HG02840 (cell line): ENCODE data around the gene NTF3.

ENCODE experiments used
- ATAC-seq: cut with Tn5 transposase; IDR thresholded peaks from one replicate; pipeline ENCODE4 v1.9.1; 2021; ENCODE audit warnings: mild to moderate bottlenecking, moderate library complexity, moderate number of reproducible peaks; ENCODE audit not compliant: unreplicated experiment, low FRiP score

The NTF3 gene

DNA sequence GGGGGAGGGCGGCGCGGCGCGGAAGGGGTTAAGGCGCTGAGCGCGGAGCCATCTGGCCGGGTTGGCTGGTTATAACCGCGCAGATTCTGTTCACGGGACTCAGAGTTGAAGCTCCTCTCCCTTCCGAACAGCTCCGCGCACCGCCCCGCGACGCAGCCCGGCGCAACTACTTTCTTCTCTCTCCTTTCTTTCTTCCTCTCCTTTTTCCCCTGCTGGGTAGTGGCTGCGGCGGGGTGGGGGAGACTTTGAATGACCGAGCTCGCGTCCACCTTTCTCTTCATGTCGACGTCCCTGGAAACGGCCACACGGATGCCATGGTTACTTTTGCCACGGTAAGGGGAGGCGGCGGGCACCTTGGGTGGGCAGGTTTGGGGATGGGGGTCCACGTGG, at the start of gene NTF3:
Gene NTF3, plus strand, starts transcription at position 98 of the 390 bp plus-strand sequence. Its CDS starts 217 bp downstream, at position 315.
- ATAC-seq, result no peak

DNA sequence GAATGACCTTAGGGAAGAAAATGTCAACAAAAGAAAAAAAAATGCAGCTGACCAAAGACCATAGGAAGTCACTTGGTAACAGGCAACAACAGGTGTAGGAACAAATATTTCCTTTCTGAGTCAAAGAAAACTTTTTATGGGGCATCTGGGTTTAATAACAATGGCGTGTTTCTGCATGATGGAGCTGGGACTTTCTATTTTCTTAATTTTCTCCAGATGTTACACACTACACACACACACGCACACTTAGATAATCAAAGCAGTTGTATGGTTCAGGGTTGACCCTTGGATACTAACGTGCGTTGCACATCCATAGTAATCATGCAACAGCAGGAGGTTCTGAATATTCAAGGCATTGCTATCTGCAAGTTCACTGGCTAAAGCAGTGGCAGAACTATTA, 47.9 kb upstream of the NTF3 start:
- ATAC-seq, result no peak

DNA sequence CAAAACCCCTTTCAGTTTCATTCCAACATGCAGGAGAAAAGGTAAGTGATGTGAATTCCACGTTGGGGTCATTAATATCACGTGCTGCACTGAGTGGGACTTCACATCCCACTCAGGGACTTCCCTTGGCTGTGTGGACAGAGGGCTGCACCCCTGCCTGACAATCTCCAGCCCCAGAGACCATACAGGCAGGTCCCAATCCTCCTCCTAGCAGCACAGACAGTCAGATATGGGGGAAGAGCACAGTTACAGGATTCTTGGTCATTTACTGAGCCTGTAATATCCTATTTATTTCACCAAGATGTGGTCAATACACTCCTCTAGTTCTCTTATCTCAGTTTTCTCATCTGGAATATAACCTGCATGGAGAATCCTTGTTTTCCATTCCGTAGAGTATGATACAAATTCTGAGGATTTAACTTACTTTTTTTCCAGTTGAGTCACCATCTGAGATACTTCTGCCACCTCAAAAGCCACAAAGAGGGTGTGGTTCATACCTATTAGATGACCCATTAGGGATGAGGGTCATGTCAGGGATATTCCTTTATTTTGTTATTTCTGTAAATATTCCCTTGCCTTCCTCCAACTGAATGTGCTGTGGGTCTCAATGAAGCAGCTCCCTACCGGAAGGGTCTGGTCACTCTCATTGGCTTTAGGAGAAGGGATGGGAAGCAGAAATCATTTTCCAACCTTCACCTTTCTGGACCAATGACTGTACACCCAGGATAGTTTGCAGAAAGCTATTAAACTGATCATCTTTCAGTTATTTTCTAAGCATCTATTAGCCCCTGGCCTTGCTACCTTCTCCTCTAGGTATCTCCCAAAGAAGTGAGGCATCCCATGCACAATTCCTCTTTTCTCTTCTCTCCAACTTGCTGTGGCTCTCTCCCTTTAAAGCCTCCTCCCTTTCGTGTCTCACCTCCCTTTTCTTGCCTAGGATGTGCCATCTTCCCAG, 43.0 kb upstream of the NTF3 start:
- ATAC-seq, result no peak

DNA sequence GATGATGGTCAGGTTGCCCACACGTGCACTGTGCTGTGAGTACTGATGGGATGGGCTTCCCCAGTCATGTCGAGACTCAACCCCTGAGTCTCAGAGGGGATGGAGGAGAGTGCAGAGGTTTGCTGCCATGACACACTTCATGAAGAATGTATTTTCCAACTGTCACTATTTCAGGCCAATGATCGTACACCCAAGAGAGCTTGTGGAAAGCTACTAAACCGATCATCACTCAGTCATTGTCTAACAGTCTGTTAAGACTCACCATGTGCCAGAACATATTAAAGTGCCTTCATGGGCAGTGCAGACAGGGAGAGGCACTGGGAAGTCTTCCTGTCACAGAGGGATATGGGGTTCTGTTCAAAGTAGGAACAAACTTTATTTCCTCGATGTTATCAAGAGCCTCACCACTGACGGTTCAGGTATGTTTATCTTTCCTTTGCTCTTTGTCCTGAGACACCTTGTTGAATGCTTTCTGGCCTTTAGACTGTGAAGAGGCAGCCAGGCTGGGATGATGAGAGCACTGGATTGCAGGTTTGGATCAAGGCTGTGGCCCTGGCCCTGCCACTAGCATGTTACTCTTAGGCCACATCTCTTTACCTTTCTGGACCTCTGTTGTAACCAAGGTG, 41.6 kb upstream of the NTF3 start:
- ATAC-seq, result no peak

DNA sequence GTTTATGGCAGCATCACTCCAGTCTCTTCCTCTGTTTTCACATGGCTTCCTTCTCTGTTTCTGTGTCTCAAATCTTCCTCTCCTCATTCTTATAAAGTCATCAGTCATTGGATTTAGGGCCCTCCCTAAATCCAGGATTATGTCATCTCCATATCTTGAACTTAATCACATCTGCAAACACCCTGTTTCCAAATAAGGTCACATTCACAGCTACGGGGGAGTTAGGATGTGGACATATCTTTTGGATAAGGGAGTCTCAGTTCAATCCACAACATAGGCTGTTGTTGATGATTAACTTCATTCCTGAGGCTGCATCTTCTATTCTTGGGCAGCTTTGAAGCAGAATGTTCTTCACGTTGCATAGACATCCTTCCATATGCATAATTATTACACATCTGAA, 40.3 kb upstream of the NTF3 start:
- ATAC-seq, result no peak

DNA sequence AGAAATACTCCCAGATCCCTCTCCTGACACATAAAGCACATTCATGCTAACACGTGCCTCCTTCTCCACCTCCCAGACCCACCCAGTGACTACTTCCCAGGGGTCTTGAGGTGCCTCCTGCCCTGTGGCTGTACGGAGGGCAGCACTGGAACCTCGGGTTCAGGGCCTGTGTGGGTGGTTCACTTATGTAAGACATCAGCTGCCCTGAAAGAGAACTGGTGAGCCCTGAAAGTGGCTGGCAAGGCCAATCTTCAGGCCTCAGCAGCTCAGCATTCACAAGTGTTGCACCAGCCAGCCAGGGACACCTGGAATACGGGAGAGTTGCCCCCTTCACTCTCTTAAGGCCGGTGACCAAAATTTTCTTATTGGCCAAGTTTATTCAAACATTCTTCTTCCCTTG, 38.9 kb upstream of the NTF3 start:
- no peak for ATAC-seq

DNA sequence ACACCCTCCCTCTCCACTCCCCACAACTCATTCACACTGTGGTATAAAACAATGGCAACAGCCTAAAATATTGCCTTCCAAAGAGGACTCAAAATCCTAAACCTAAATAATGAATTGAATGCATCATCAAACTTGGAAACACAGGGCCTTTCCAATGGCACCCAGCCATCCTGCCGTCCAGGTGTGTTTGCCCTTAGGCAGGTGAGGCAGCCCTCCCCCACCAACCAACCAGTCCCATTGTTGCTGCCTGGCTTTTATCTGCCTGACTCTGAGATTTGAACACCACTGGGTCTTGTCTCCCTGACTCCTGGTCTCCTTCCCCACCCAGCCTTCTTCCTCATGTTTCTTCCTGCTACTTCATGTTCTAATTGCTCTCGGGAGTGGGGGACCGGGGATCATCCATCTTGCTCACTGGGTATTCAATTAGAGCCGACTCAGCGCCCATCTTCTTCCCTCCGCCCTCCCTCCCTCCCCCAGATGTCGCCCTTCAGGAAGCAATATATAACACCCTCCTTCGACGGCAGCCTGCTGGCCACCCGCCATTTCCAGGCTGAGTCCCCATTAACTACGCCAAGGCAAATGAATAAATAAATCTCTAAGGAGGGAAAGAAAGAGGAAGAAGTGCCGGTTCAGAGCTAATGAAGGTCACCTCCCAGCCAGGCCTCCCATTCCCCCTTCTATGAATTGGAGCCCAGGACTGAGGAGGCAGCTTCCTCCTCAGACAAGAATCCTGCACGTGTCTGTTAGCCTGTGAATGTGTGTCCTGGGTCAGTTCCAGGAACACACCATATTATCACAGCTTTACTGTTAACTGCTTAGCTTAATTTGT, 36.3 kb upstream of the NTF3 start:
- no peak for ATAC-seq

DNA sequence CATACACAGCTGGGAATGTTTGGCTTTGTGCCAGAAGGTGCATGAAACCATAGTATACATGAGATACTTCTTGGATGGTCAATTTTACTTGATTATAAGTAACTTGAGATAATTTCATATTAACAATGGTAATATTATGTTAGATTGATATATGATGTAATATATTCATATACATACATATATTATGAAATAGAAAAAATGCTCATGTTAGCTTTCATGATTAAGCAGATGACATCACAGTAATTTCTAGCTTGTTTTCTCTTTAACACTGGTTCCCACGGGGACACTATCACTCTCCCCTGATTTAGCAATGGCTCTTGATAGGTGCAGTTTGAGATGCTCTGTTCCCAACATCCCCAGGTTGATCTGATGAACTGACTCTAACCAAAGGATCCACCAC, 35.4 kb upstream of the NTF3 start:
- ATAC-seq, result no peak

DNA sequence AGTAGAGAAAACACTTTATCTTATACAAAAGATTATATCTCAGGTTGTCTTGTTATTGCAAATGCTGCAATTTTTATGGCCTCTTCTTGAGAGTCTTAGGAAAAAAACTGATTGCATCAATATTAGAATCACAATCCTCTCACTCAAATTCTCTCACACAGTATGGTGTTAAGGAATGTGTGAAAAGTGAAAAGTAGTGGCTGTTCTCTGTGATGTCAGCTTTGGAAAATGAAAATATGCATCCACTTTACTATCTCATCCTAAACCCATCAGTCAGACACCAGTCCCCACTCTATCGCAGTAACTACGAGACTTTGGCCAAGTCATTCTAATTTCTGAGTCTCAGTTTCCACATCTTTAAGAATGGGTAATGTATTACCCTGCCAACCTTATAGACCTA, 32.6 kb upstream of the NTF3 start:
- ATAC-seq, result no peak

DNA sequence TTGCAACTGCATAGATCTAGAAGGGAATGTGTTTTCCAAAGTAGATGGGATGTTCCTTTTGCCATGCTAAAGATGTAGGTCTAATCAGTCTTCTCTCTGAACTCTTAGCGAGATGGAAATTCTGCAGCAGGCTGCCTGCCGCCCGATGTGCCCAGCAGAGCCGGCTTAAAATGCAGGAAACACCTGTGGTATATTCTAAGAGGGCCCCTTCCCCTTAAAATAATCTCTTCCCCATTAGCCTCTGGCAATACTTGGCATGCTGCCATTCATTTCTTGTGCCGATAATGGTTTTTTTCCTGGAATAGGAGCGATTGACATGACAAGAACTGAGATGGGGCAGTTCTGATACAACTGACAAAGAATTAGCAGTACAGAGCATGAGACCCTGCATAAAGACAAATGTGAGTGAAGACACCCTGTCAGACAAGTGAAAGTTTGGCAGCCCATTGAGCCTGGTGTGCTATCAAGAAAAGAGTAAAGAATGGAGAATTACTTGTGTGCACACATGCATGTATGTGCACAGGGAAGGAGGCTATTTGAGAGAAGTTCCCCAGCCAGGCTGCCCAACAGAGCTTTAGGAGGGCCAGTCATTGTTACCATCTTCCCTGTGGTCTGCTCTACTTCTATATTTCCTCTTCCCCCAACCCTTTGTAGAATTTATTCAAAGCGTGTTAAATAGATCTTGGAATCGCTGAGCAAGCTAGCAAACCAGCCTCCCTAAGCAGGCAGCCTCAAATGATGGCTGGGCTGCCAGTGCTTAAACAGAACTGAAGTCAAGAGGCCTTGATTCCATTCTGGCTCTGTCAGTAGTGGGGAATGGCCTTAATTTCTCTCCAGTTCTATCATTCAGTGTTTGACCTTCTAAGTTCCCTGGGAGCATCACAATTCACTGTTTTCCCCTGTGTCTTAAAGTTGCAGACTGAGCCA, 29.6 kb upstream of the NTF3 start:
- ATAC-seq, result no peak

DNA sequence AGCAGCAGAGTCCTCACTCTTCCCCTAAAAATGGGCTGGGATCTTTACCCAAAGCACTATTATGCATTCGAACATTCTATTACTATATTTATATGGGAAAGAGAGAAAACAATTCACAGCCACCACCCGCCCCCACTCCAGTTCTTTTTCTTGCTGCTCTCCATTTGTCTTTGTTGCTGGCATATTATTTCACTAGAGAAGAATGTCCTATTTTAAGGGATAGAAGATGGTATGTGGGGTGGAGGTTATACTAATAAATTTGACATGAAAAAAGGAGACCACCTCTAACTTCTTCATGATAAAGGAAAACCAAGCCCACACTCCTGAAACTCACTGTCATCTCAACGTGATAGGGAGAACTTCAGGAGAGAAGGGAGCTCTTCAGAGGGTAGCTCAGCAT, 28.5 kb upstream of the NTF3 start:
- no peak for ATAC-seq

DNA sequence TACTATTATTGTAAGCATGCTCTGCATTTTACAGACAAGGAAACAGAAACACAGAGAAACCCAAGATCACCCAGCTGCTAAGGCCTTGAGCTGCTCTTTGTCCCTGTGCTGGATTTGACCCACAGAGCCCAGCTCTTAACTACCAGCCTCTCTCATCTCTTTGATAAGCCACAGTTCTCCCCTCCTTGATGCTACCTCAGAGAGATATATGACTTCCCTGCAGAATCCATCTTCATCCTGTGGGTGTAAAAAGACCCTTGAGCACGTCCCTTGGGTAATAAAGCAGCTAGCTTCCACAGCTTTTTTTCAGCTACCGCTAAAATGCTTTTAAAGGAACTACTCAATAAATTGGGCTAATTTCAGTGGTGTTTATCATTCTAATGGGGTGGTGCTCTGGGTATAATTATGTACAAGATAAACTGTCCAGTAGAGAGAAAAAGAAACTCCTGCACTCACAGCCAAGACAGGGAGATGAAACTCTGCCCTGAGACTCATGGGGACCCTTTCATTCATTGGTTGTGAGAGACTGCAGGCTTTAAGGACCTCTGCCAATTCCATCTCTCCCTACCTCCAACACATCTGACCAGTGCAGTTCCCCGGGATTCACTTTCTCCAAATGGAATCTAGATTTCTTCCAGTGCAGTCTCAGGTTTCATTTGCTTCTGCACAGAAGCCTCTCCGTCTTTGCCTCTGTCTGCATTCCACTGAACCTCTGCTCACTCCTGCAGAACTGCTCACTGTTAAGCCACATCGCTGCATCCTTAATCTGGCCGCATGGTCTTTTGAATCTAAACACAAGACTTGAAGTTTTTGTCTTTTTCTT, 24.7 kb upstream of the NTF3 start:
- ATAC-seq, result no peak

DNA sequence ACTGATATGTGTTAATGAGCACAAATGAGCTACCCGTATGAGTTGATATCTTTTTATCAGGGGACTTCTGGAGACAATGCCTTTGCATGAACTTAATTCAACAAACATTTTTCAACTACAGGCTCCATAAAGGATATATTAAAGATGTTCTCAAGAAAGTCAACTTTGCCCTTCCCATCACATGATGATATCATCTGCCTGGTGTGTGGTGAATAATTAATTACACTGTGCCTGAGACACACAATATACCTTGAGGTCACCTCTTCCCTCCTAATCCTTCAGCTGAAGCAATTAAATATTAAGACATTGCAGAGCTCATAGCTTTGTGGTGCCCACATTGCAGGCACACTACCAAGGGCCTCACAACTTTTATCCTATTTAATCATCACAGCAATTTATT, 22.3 kb upstream of the NTF3 start:
- no peak for ATAC-seq

DNA sequence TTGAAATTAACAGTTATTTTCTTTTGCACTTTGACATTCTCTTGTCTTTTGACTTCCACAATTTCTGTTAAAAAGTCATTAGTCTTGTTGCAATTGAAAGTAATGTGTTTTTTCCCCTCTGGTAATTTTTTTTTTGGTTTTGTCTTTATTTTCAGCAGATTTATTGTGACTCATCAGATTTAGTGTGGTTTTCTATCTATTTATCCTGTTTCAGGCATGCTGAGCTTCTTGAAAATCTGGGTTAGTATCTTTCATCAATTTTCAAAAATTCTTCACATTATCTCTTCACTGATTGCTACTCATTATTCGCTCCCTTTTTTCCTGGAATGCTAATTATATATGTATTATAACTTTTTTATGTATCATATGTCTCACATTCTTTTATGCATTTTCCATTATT, 15.3 kb upstream of the NTF3 start:
- ATAC-seq, result no peak

DNA sequence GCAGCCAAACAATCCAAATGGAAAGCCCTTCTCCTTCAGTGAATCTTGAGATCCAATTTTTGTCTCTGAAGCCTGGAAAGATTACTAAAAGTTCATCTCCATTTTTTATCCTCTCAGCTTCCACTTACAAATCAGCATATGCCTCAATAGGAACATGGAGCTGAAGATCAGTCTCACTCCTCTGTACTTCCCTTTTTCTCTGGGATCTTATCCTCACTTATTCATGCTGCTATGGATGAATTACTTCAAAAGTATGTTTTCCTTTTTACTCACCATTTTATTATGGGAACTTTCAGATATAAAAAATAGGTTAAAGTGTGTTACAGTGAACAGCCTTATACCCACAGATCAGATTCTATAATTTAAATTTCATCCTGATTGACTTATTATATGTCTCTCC, 14.4 kb upstream of the NTF3 start:
- ATAC-seq, result no peak

DNA sequence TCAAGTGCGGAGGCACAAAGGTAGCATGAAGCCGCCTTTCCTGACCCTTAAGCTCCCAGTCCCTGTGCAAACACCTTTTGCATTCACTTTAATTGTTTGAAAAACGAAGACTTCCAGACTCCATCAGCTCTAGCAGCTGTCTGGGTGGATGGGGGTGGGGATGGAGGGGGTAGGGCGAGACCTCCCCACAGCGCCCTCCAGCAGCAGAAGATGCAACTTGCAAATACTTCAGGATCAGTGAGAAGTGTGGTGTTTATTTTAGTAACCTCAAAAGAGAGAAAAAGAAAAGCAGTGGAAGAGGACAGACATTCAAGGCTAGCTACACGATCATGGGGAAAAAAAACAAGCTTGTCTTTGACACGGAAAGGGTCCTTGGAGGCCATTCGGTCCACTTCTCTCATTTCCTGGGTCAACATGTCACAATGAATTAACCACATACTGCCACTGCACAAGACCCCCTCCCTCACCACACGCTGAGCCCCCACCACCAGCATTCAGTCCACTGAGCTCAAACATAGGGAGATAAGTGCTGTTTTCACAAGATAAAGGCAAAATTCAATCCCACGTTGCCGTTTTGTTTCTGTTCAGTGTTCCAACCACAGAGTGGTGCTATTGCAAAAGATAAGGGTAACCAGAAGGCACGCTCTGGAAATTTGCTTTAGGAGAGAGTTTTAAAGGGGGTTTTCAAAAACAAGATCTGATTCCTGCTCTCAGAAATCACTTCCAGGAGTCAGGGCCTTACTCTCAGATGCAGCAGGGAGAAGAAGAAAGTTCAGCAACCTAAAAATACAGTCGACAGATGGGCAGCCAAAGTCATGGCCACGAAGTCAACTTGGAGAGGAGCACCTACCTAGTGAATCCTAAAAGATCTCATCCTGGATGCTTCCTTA, 3.3 kb upstream of the NTF3 start:
- no peak for ATAC-seq

DNA sequence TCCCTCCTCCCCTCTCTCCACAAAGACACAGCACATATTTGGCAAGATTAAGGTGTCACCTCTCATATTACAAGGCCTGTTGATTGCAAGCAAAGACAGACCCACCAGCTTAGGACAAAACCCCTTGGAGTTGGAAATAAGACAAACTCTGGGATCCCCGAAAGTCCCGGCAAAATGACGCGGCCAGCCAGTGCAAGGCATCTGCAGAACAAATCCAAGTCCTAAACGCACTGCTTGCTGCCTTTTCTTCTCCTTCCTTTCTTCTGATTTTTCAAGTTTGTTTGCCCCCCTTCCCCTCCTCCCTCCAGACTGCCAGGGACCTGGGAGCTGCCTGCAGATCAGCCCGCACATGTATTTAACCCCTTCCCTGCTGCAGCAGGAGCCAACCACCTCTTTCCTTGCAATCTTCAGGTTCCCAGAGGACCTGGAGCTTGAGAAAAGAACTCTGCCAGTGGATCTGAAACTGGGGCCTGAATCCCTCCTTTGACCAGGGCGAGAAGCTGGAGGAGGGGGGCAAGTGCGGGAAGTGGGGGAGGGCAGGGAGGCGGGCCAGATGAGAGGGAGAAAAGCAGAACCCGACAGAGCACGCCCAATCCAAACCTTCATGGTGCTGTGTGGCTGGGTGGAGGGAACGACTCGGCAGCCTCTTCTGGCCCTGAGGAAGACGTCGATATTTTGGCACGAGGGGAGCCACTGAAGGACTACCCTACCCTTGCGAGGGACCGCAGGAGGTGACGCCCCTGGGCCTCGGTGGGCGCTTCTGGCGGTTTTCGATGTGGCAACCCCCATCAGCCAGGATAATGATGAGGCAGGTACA, 2.0 kb upstream of the NTF3 start:
- ATAC-seq, result no peak
